T-helper 2 cell treated with Interferon-gamma antibody and Interleukin-4, amounts not matched to agents 5 μg/mL and 100 μg/mL, for 36 hours (primary cell): ENCODE results near the gene MSL3B.

Source experiments
- DNase-seq: peaks from one replicate; pipeline ENCODE4 v3.0.0; 2021; ENCODE audit warnings: low spot score
- H3K27ac Mint-ChIP-seq: one replicate; pipeline ENCODE4 v1.8.0; 2021; ENCODE audit warnings: mild to moderate bottlenecking, mixed read lengths
- H3K27me3 Mint-ChIP-seq: one replicate; pipeline ENCODE4 v1.8.0; 2021; ENCODE audit warnings: low read depth, mixed read lengths
- H3K36me3 Mint-ChIP-seq: one replicate; pipeline ENCODE4 v1.8.0; 2021; ENCODE audit warnings: low read depth, mixed read lengths
- H3K4me1 Mint-ChIP-seq: one replicate; pipeline ENCODE4 v1.8.0; 2021; ENCODE audit warnings: low read depth, mixed read lengths
- H3K4me3 Mint-ChIP-seq: one replicate; pipeline ENCODE4 v1.8.0; 2022; ENCODE audit warnings: mild to moderate bottlenecking, moderate library complexity, mixed read lengths
- H3K9me3 Mint-ChIP-seq: one replicate; pipeline ENCODE4 v1.8.0; 2021; ENCODE audit warnings: mixed read lengths

Gene MSL3B

GRCh38 chr2:233847248-233847898 is 20.8 kb downstream of the MSL3B start:
- Mint-ChIP-seq H3K4me3 (no peak overlapping the region), H3K36me3 (peaks cover 93% of the 10 kb centered on the region), H3K27ac (no peak overlapping the region), H3K27me3 (no peaks in the 10 kb centered on the region), H3K4me1 (peaks cover 40% of the 10 kb centered on the region), H3K9me3 (no peaks in the 10 kb centered on the region)
- no peak for DNase-seq

- H3K27me3 Mint-ChIP-seq = no peaks in the 10 kb centered on the region
- H3K36me3 Mint-ChIP-seq = peaks cover 93% of the 10 kb centered on the region
- no peak overlapping the region for H3K27ac Mint-ChIP-seq
- no peaks in the 10 kb centered on the region for H3K9me3 Mint-ChIP-seq
- H3K4me3 Mint-ChIP-seq = no peak overlapping the region
- peaks cover 34% of the 10 kb centered on the region for H3K4me1 Mint-ChIP-seq
- DNase-seq = no peak
Measured at GRCh38 chr2:233846387-233847247, 21.6 kb downstream of the MSL3B start.

- Mint-ChIP-seq H3K27ac (no peak overlapping the region), H3K4me3 (no peak overlapping the region), H3K4me1 (peaks cover 33% of the 10 kb centered on the region), H3K9me3 (no peaks in the 10 kb centered on the region), H3K36me3 (peaks cover 95% of the 10 kb centered on the region), H3K27me3 (no peaks in the 10 kb centered on the region)
- DNase-seq = no peak
Measured at GRCh38 chr2:233845301-233846060, 22.7 kb downstream of the MSL3B start.

- H3K4me3 Mint-ChIP-seq = no peak overlapping the region
- H3K4me1 Mint-ChIP-seq = peaks cover 40% of the 10 kb centered on the region
- H3K9me3 Mint-ChIP-seq = no peaks in the 10 kb centered on the region
- H3K27ac Mint-ChIP-seq = no peak overlapping the region
- no peak for DNase-seq
- H3K27me3 Mint-ChIP-seq = no peaks in the 10 kb centered on the region
- peaks cover 95% of the 10 kb centered on the region for H3K36me3 Mint-ChIP-seq
Measured at GRCh38 chr2:233844836-233845235, 23.4 kb downstream of the MSL3B start.

GRCh38 chr2:233844064-233844807 is 23.9 kb downstream of the MSL3B start:
- Mint-ChIP-seq H3K27ac (no peak overlapping the region), H3K4me3 (no peak overlapping the region), H3K9me3 (no peaks in the 10 kb centered on the region), H3K4me1 (peaks cover 39% of the 10 kb centered on the region), H3K36me3 (peaks cover 95% of the 10 kb centered on the region), H3K27me3 (no peaks in the 10 kb centered on the region)
- DNase-seq = no peak

GRCh38 chr2:233841183-233841582 is 27.0 kb downstream of the MSL3B start:
- H3K27me3 Mint-ChIP-seq = no peaks in the 10 kb centered on the region
- no peaks in the 10 kb centered on the region for H3K9me3 Mint-ChIP-seq
- peaks cover 94% of the 10 kb centered on the region for H3K36me3 Mint-ChIP-seq

GRCh38 chr2:233840520-233840919 is 27.7 kb downstream of the MSL3B start:
- H3K27ac Mint-ChIP-seq = no peak overlapping the region
- no peak overlapping the region for H3K4me3 Mint-ChIP-seq
- peaks cover 95% of the 10 kb centered on the region for H3K36me3 Mint-ChIP-seq
- no peaks in the 10 kb centered on the region for H3K9me3 Mint-ChIP-seq
- no peak for DNase-seq
- H3K4me1 Mint-ChIP-seq = peaks cover 39% of the 10 kb centered on the region
- no peaks in the 10 kb centered on the region for H3K27me3 Mint-ChIP-seq

More at GRCh38 chr2:233841183-233841582, 27.0 kb downstream of the MSL3B start:
- peak overlapping the region; percentile 28 for H3K4me3 Mint-ChIP-seq
- H3K4me1 Mint-ChIP-seq = peaks cover 39% of the 10 kb centered on the region
- H3K27ac Mint-ChIP-seq = no peak overlapping the region
- DNase-seq = no peak

GRCh38 chr2:233839447-233839820 is 28.8 kb downstream of the MSL3B start:
- DNase-seq = no peak

GRCh38 chr2:233838726-233839446 is 29.3 kb downstream of the MSL3B start:
- Mint-ChIP-seq H3K36me3 (peaks cover 93% of the 10 kb centered on the region), H3K4me1 (peaks cover 40% of the 10 kb centered on the region), H3K9me3 (no peaks in the 10 kb centered on the region), H3K27me3 (no peaks in the 10 kb centered on the region), H3K4me3 (peak overlapping the region; percentile 24), H3K27ac (no peak overlapping the region)
- no peak for DNase-seq

More at GRCh38 chr2:233839447-233839820, 28.8 kb downstream of the MSL3B start:
- Mint-ChIP-seq H3K4me1 (peaks cover 41% of the 10 kb centered on the region), H3K27ac (no peak overlapping the region), H3K9me3 (no peaks in the 10 kb centered on the region), H3K4me3 (no peak overlapping the region), H3K36me3 (peaks cover 96% of the 10 kb centered on the region), H3K27me3 (no peaks in the 10 kb centered on the region)

- Mint-ChIP-seq H3K27ac (peak overlapping the region; percentile 53), H3K36me3 (peaks cover 91% of the 10 kb centered on the region), H3K9me3 (no peaks in the 10 kb centered on the region)
Measured at GRCh38 chr2:233838251-233838650, 29.9 kb downstream of the MSL3B start.

GRCh38 chr2:233837694-233838229 is 30.4 kb downstream of the MSL3B start:
- H3K27ac Mint-ChIP-seq = peak overlapping the region; percentile 53

More at GRCh38 chr2:233838251-233838650, 29.9 kb downstream of the MSL3B start:
- H3K27me3 Mint-ChIP-seq = no peaks in the 10 kb centered on the region
- no peak for DNase-seq
- peak overlapping the region; percentile 30 for H3K4me3 Mint-ChIP-seq
- H3K4me1 Mint-ChIP-seq = peaks cover 36% of the 10 kb centered on the region

GRCh38 chr2:233836359-233836758 is 31.8 kb downstream of the MSL3B start:
- Mint-ChIP-seq H3K9me3 (no peaks in the 10 kb centered on the region), H3K27me3 (no peaks in the 10 kb centered on the region), H3K4me3 (no peak overlapping the region), H3K36me3 (peaks cover 73% of the 10 kb centered on the region), H3K27ac (no peak overlapping the region), H3K4me1 (peaks cover 28% of the 10 kb centered on the region)
- no peak for DNase-seq

More at GRCh38 chr2:233837694-233838229, 30.4 kb downstream of the MSL3B start:
- H3K4me1 Mint-ChIP-seq = peaks cover 34% of the 10 kb centered on the region
- no peak for DNase-seq
- no peaks in the 10 kb centered on the region for H3K9me3 Mint-ChIP-seq
- no peak overlapping the region for H3K4me3 Mint-ChIP-seq
- peaks cover 87% of the 10 kb centered on the region for H3K36me3 Mint-ChIP-seq
- H3K27me3 Mint-ChIP-seq = no peaks in the 10 kb centered on the region
